Trophoblast cell (in vitro differentiated cells and primary cell): ENCODE results near the gene LDLRAD2.

Source experiments
- DNase-seq, 2 donors: peaks; one replicate each; pipeline ENCODE4 v3.0.0-alpha.2; 2016
- H2AFZ ChIP-seq: 2 replicates; pipeline ENCODE4 v1.6.1; 2013; ENCODE audit warnings: low read length, moderate library complexity, mild to moderate bottlenecking; ENCODE audit not compliant: insufficient read depth, poor library complexity
- H2AK5ac ChIP-seq: 2 replicates; pipeline ENCODE4 v1.6.1; 2013; ENCODE audit warnings: mild to moderate bottlenecking, low read length
- H2BK120ac ChIP-seq: 2 replicates; pipeline ENCODE4 v1.6.1; 2013; ENCODE audit warnings: low read length, mild to moderate bottlenecking, moderate library complexity; ENCODE audit not compliant: insufficient read depth, poor library complexity
- H2BK12ac ChIP-seq: 2 replicates; pipeline ENCODE4 v1.6.1; 2013; ENCODE audit warnings: mild to moderate bottlenecking, low read length, moderate library complexity
- H2BK5ac ChIP-seq: 2 replicates; pipeline ENCODE4 v1.6.1; 2013; ENCODE audit warnings: low read length, low read depth, moderate library complexity, mild to moderate bottlenecking; ENCODE audit not compliant: poor library complexity
- H3K14ac ChIP-seq: 2 replicates; pipeline ENCODE4 v1.6.1; 2013; ENCODE audit warnings: mild to moderate bottlenecking, low read length
- H3K18ac ChIP-seq: 2 replicates; pipeline ENCODE4 v1.6.1; 2013; ENCODE audit warnings: mild to moderate bottlenecking, low read length
- H3K23ac ChIP-seq: 2 replicates; pipeline ENCODE4 v1.6.1; 2013; ENCODE audit warnings: low read length
- H3K27ac ChIP-seq: 2 replicates; pipeline ENCODE4 v1.5.1; 2013; ENCODE audit warnings: low read depth, mild to moderate bottlenecking, inconsistent platforms, low read length, moderate library complexity
- H3K27me3 ChIP-seq: 2 replicates; pipeline ENCODE4 v1.6.1; 2013; ENCODE audit warnings: inconsistent platforms, mild to moderate bottlenecking, low read length, moderate library complexity; ENCODE audit not compliant: insufficient read depth
- H3K36me3 ChIP-seq, 2 experiments: 1 replicate in 1 of 2; 2 replicates in 1 of 2; pipeline ENCODE4 v1.6.1; 2013; ENCODE audit warnings: low read length in 2 of 2, mild to moderate bottlenecking in 2 of 2, moderate library complexity in 1 of 2; ENCODE audit not compliant: insufficient read depth in 2 of 2, control insufficient read depth in 1 of 2
- H3K4ac ChIP-seq: 2 replicates; pipeline ENCODE4 v1.6.1; 2013; ENCODE audit warnings: low read depth, mild to moderate bottlenecking, low read length, moderate library complexity
- H3K4me1 ChIP-seq, 2 experiments: 1 replicate in 1 of 2; 2 replicates in 1 of 2; pipeline ENCODE4 v1.6.1; 2013; ENCODE audit warnings: low read length in 2 of 2, mild to moderate bottlenecking in 2 of 2, moderate library complexity in 1 of 2; ENCODE audit not compliant: insufficient read depth in 2 of 2, control insufficient read depth in 1 of 2
- H3K4me2 ChIP-seq: 2 replicates; pipeline ENCODE4 v1.6.1; 2013; ENCODE audit warnings: inconsistent platforms, mild to moderate bottlenecking, low read length, moderate library complexity
- H3K4me3 ChIP-seq: 2 replicates; pipeline ENCODE4 v1.5.1; 2013; ENCODE audit warnings: mild to moderate bottlenecking, low read depth, low read length, inconsistent platforms
- H3K79me1 ChIP-seq: one replicate; pipeline ENCODE4 v1.6.1; 2013; ENCODE audit warnings: low read length
- H3K79me2 ChIP-seq: 2 replicates; pipeline ENCODE4 v1.6.1; 2013; ENCODE audit warnings: low read length, mild to moderate bottlenecking; ENCODE audit not compliant: control insufficient read depth, insufficient read depth, poor library complexity
- H3K9ac ChIP-seq: 2 replicates; pipeline ENCODE4 v1.6.1; 2013; ENCODE audit warnings: mild to moderate bottlenecking, low read length
- H3K9me3 ChIP-seq: 2 replicates; pipeline ENCODE4 v1.6.1; 2013; ENCODE audit warnings: low read depth, mild to moderate bottlenecking, control low read depth, inconsistent platforms, low read length; ENCODE audit not compliant: insufficient read depth
- H4K12ac ChIP-seq: 2 replicates; pipeline ENCODE4 v1.6.1; 2013; ENCODE audit warnings: low read depth, mild to moderate bottlenecking, low read length, moderate library complexity
- H4K8ac ChIP-seq: 2 replicates; pipeline ENCODE4 v1.6.1; 2013; ENCODE audit warnings: low read depth, mild to moderate bottlenecking, low read length, moderate library complexity
- H4K91ac ChIP-seq: one replicate; pipeline ENCODE4 v1.6.1; 2013; ENCODE audit warnings: low read depth, mild to moderate bottlenecking, low read length, moderate library complexity
- WGBS: extraction: QIAGEN DNeasy Blood & Tissue Kit; methylation state at CpG from one replicate; pipeline ENCODE4 v1.1.7; 2013; ENCODE audit warnings: missing lambda C conversion rate; ENCODE audit not compliant: insufficient read length, insufficient coverage; ENCODE audit errors: extremely low coverage; 5-methylcytosine and 5-hydroxymethylcytosine counted together

The LDLRAD2 gene

DNA sequence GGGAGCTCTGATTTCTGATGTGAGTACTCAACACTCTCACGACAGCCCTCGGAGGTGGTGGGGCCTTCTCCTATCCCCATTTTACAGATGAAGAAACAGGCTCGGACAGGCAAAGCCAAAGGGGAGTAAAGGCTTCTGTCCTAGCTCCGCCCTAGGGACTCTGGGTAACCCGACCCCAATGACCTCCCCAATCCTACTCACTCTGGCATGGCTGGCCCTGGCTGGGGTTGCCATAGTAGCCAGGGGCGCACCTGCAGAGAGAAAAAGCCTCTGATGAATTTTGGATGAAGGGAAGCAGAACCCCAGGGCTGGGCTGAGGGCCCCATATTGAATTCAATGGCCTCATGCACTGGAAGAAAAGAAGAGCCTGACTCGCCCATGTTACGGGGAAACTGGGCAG is 61.1 kb downstream of the LDLRAD2 start:
- H2BK5ac ChIP-seq: no peak overlapping the region
- H3K79me2 ChIP-seq: no peaks in the 10 kb centered on the region
- H3K27ac ChIP-seq: no peak overlapping the region
- H3K4me3 ChIP-seq: no peak overlapping the region
- no peak overlapping the region for H2BK120ac ChIP-seq
- no peak overlapping the region for H4K91ac ChIP-seq
- no peak overlapping the region for H3K23ac ChIP-seq
- no peak for DNase-seq
- H3K9me3 ChIP-seq: peaks cover 2% of the 10 kb centered on the region
- H2BK12ac ChIP-seq: no peak overlapping the region
- H2AK5ac ChIP-seq: no peak overlapping the region
- no peak overlapping the region for H3K4me2 ChIP-seq
- H3K79me1 ChIP-seq: no peaks in the 10 kb centered on the region
- H3K36me3 ChIP-seq: peaks cover 88 to 94% of the 10 kb centered on the region in 2 experiments
- no peak overlapping the region for H4K12ac ChIP-seq
- H3K14ac ChIP-seq: no peak overlapping the region
- no peaks in the 10 kb centered on the region for H3K27me3 ChIP-seq
- H2AFZ ChIP-seq: no peak overlapping the region
- no peak overlapping the region for H3K4ac ChIP-seq
- no peak overlapping the region for H3K9ac ChIP-seq
- H3K4me1 ChIP-seq: no peaks in the 10 kb centered on the region
- no peak overlapping the region for H3K18ac ChIP-seq
- no peak overlapping the region for H4K8ac ChIP-seq
- no CpG with 5 or more reads among the region's 8 CpGs for WGBS

- no peak overlapping the region for H4K12ac ChIP-seq
- no peak overlapping the region for H4K91ac ChIP-seq
- H3K4me1 ChIP-seq: no peaks in the 10 kb centered on the region
- H2AFZ ChIP-seq: no peak overlapping the region
- no peak overlapping the region for H3K4ac ChIP-seq
- H2BK5ac ChIP-seq: no peak overlapping the region
- peaks cover 88 to 94% of the 10 kb centered on the region in 2 experiments for H3K36me3 ChIP-seq
- H3K18ac ChIP-seq: no peak overlapping the region
- no peak overlapping the region for H3K9ac ChIP-seq
- no peaks in the 10 kb centered on the region for H3K27me3 ChIP-seq
- WGBS: no CpG with 5 or more reads among the region's 10 CpGs
- H4K8ac ChIP-seq: no peak overlapping the region
- no peaks in the 10 kb centered on the region for H3K79me2 ChIP-seq
- no peak overlapping the region for H3K4me2 ChIP-seq
- H2BK12ac ChIP-seq: no peak overlapping the region
- no peak overlapping the region for H3K27ac ChIP-seq
- H3K79me1 ChIP-seq: no peaks in the 10 kb centered on the region
- H3K4me3 ChIP-seq: no peak overlapping the region
- no peak overlapping the region for H2BK120ac ChIP-seq
- DNase-seq: no peak
- peaks cover 2% of the 10 kb centered on the region for H3K9me3 ChIP-seq
- H3K14ac ChIP-seq: no peak overlapping the region
- no peak overlapping the region for H2AK5ac ChIP-seq
- no peak overlapping the region for H3K23ac ChIP-seq
These were observed 61.7 kb downstream of the LDLRAD2 start for GRCh38 chr1:21873761-21874160.

DNA sequence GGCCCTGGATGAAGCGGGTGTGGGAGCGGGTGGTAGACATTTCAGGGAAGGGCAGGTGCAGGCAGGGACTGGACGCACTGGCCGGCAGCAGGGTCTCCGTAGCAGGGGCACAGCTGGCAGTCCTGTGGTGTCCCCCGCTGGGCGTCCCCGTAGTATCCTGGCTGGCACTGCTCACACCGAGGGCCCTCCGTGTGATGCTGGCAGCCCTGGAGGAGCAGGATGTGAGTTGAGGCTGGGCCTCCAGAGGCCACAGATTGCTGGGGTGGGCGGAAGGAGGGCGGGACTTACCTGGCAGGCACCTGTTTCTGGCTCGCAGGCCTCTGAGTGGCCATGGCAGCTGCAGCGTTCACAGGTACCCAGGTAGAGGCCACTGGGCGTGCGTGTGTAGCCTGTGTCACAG is 62.3 kb downstream of the LDLRAD2 start:
- H3K4me1 ChIP-seq: no peaks in the 10 kb centered on the region
- no peak overlapping the region for H3K14ac ChIP-seq
- no peak overlapping the region for H4K8ac ChIP-seq
- no peak overlapping the region for H2BK12ac ChIP-seq
- H3K18ac ChIP-seq: no peak overlapping the region
- H2BK5ac ChIP-seq: no peak overlapping the region
- H3K4me3 ChIP-seq: no peak overlapping the region
- H2BK120ac ChIP-seq: no peak overlapping the region
- H3K36me3 ChIP-seq: peaks cover 89 to 95% of the 10 kb centered on the region in 2 experiments
- DNase-seq: no peak
- peaks cover 2% of the 10 kb centered on the region for H3K9me3 ChIP-seq
- no peak overlapping the region for H3K9ac ChIP-seq
- H3K4ac ChIP-seq: no peak overlapping the region
- no peak overlapping the region for H4K91ac ChIP-seq
- H2AFZ ChIP-seq: no peak overlapping the region
- H3K27ac ChIP-seq: no peak overlapping the region
- no peak overlapping the region for H4K12ac ChIP-seq
- H3K79me1 ChIP-seq: no peaks in the 10 kb centered on the region
- H3K4me2 ChIP-seq: no peak overlapping the region
- WGBS: no CpG with 5 or more reads among the region's 16 CpGs
- no peak overlapping the region for H2AK5ac ChIP-seq
- no peaks in the 10 kb centered on the region for H3K79me2 ChIP-seq
- H3K27me3 ChIP-seq: no peaks in the 10 kb centered on the region
- H3K23ac ChIP-seq: no peak overlapping the region
